Smooth muscle cell (in vitro differentiated cells): ENCODE results near the gene GNAT1. TPM values are rescaled to one million over a fixed set of nuclear protein-coding genes. Genes with fewer than 3 reads are reported as not detected.

ENCODE experiments used
- DNase-seq: peaks from one replicate; lab custom pipeline; 2025; ENCODE audit not compliant: unreplicated experiment; lab: John Stamatoyannopoulos, UW
- H2AFZ ChIP-seq: fragments of 200-600 bp; sonication (generic); 2 replicates; pipeline ENCODE4 v1.6.0; 2016; ENCODE audit warnings: antibody characterized with exemption, low read depth, mild to moderate bottlenecking
- H3F3A ChIP-seq: fragments of 200-600 bp; sonication (generic); 2 replicates; pipeline ENCODE4 v1.6.0; 2017; ENCODE audit warnings: antibody characterized with exemption, low read depth
- H3K27ac ChIP-seq: fragments of 200-600 bp; sonication (generic); 2 replicates; pipeline ENCODE4 v1.5.1; 2016; ENCODE audit warnings: low read depth, mild to moderate bottlenecking
- H3K27me3 ChIP-seq: fragments of 200-600 bp; sonication (generic); 2 replicates; pipeline ENCODE4 v1.6.1; 2016; ENCODE audit warnings: low read depth, mild to moderate bottlenecking
- H3K36me3 ChIP-seq: fragments of 200-600 bp; sonication (generic); 2 replicates; pipeline ENCODE4 v1.5.1; 2016; ENCODE audit warnings: low read depth
- H3K4me1 ChIP-seq: fragments of 200-600 bp; sonication (generic); 2 replicates; pipeline ENCODE4 v1.5.1; 2016; ENCODE audit warnings: low read depth
- H3K4me2 ChIP-seq: fragments of 200-600 bp; sonication (generic); 2 replicates; pipeline ENCODE4 v1.6.0; 2016; ENCODE audit warnings: mild to moderate bottlenecking
- H3K4me3 ChIP-seq: fragments of 200-600 bp; sonication (generic); 2 replicates; pipeline ENCODE4 v1.5.1; 2016; ENCODE audit warnings: mild to moderate bottlenecking
- H3K79me2 ChIP-seq: fragments of 200-600 bp; sonication (generic); 2 replicates; pipeline ENCODE4 v1.6.0; 2016; ENCODE audit warnings: low read depth, mild to moderate bottlenecking
- H3K9ac ChIP-seq: fragments of 200-600 bp; sonication (generic); 2 replicates; pipeline ENCODE4 v1.6.0; 2016; ENCODE audit warnings: low read depth
- H3K9me3 ChIP-seq: fragments of 200-600 bp; sonication (generic); replicated peaks from 2 replicates; pipeline ENCODE4 v1.5.1; 2016; ENCODE audit warnings: low read depth
- H4K20me1 ChIP-seq: fragments of 200-600 bp; sonication (generic); 2 replicates; pipeline ENCODE4 v1.6.0; 2016; ENCODE audit warnings: low read depth
- WGBS: methylation state at CpG from one replicate; pipeline ENCODE4 v1.1.7; 2016; ENCODE audit warnings: low lambda C conversion rate; 5-methylcytosine and 5-hydroxymethylcytosine counted together
- polyA plus RNA-seq: library from polyadenylated mRNA; unstranded; fragments of >200 nt; fragmentation: Nextera tagmentation; extraction: Ambion mirVana; gene quantifications from 2 replicates; pipeline ENCODE4 v1.2.1, GENCODE V29; 2016
- total RNA-seq: library from RNA; depleted of rRNA; stranded (reverse); fragments of >200 nt; gene quantifications from 2 replicates; pipeline ENCODE4 v1.2.3, GENCODE V29; 2014
- TF ChIP-seq, protein P1 (sequence below): fragments of 200-600 bp; sonication (generic); IDR thresholded peaks from 2 replicates; pipeline ENCODE4 v1.5.1; 2017; ENCODE audit warnings: borderline replicate concordance, mild to moderate bottlenecking, antibody characterized with exemption; ENCODE audit not compliant: insufficient read depth, poor library complexity, severe bottlenecking

Gene GNAT1
- total and polyA plus RNA-seq, 2 experiments from 2014 or later: not detected

DNA sequence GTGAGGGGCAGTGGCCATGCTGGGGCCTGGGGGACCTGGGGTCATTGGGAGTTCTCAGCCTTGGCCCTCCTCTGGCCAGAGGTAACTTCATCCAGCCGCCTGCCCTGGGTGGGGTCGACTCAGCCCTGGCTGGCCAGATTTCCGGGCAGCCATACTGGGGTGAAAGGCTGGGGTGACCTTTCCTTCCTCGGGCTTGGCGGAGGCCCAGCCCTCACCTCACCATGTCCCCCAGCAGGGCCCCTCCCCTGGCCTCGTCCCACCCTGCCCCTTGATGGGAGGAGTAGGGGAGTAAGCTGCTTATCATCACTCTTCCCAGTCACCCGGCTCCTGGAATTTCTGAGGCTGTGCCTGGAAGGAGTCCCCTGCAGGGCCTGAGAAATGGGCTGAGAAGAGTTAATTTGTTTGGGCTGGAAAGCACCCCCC lies 30.8 kb upstream of the GNAT1 start:
- H3K9ac ChIP-seq: no peak overlapping the region
- H3K4me1 ChIP-seq: peaks cover 26% of the 10 kb centered on the region
- no peaks in the 10 kb centered on the region for H3K79me2 ChIP-seq

DNA sequence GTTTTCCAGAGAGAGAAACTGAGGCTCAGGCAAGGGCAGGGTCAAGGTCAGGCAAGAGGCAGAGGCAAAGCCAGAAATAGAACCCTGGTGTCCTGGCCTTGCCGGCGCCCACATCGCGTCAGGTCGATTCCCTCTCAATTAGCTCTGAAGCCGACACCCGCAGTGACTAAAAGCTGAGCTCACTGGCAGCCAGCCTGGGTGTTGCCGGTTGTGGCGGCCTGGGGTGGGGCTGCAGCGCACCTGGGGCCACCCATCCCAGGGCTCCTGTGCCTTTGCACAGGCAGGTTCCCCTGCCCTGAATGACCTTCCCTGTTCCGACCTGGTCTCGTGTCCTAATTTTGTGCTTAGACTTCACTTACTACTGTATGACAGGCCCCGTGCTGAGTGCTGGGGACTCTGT lies 30.1 kb upstream of the GNAT1 start:
- no peak overlapping the region for H3K27ac ChIP-seq
- H3K4me1 ChIP-seq: peaks cover 25% of the 10 kb centered on the region
- no peak overlapping the region for H3K4me2 ChIP-seq
- H4K20me1 ChIP-seq: peaks cover 26% of the 10 kb centered on the region
- no peak overlapping the region for H3K4me3 ChIP-seq
- H3K9me3 ChIP-seq: no peaks in the 10 kb centered on the region
- WGBS: 85% methylated on average over 13 of the region's 13 CpGs
- TF ChIP-seq, protein P1, sequence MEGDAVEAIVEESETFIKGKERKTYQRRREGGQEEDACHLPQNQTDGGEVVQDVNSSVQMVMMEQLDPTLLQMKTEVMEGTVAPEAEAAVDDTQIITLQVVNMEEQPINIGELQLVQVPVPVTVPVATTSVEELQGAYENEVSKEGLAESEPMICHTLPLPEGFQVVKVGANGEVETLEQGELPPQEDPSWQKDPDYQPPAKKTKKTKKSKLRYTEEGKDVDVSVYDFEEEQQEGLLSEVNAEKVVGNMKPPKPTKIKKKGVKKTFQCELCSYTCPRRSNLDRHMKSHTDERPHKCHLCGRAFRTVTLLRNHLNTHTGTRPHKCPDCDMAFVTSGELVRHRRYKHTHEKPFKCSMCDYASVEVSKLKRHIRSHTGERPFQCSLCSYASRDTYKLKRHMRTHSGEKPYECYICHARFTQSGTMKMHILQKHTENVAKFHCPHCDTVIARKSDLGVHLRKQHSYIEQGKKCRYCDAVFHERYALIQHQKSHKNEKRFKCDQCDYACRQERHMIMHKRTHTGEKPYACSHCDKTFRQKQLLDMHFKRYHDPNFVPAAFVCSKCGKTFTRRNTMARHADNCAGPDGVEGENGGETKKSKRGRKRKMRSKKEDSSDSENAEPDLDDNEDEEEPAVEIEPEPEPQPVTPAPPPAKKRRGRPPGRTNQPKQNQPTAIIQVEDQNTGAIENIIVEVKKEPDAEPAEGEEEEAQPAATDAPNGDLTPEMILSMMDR: no peak
- DNase-seq: no peak
- no peaks in the 10 kb centered on the region for H3K79me2 ChIP-seq
- no peaks in the 10 kb centered on the region for H3K36me3 ChIP-seq
- H3F3A ChIP-seq: no peaks in the 10 kb centered on the region
- H3K27me3 ChIP-seq: peaks cover 8% of the 10 kb centered on the region
- no peak overlapping the region for H2AFZ ChIP-seq
- H3K9ac ChIP-seq: no peak overlapping the region

More for the DNA sequence above, 30.8 kb upstream of the GNAT1 start:
- no peak overlapping the region for H3K4me2 ChIP-seq
- H3K4me3 ChIP-seq: no peak overlapping the region
- H3K27ac ChIP-seq: no peak overlapping the region
- H4K20me1 ChIP-seq: peaks cover 24% of the 10 kb centered on the region
- no peaks in the 10 kb centered on the region for H3K9me3 ChIP-seq
- WGBS: 82% methylated on average over 7 of the region's 7 CpGs
- H3K27me3 ChIP-seq: peaks cover 16% of the 10 kb centered on the region
- TF ChIP-seq, protein P1: no peak
- no peak for DNase-seq
- H3F3A ChIP-seq: no peaks in the 10 kb centered on the region
- H3K36me3 ChIP-seq: no peaks in the 10 kb centered on the region
- no peak overlapping the region for H2AFZ ChIP-seq

DNA sequence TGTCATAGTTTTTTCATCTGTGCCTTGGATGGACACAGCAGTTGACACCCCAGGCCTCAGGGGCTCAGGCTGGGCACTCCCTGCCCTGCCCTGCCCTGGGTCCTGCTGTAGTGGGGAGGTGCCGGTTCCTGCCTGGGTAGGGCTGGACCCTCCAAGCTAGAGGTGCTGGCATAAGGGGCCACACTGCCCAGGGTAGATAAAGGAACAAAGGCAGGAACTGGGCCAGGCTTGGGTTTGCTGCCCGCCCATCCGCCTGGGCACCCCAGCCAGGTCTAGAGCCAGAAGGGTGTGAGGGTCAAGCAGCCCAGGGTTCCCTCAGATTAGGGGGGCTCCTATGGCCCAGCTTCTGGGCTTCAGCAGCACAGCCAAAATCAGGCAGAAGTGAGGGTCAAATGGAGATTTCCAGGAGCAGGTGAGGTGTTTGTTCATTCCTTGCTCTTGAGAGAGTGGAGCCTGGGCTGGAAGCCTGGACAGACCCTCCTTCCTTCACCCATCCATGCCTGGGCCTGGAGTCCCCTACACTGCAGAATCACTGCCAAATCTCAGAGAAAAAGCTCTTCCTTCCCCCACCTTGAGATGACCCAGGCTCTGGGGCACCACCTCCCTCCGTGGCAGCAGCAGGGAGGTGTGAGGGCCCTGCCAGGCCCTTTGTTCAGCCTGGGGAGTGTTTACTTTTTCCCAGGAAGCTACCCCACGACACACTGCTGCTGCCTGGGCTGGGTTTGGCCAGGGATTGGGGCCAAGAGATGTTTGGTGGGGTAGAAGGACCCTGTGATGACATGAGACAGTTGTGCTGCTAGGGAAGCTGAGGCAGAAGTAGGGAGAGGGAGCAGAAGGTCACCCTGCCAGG lies 29.2 kb upstream of the GNAT1 start:
- H3K27ac ChIP-seq: no peak overlapping the region
- no peak for DNase-seq
- H3K4me2 ChIP-seq: no peak overlapping the region
- no peak overlapping the region for H3K4me3 ChIP-seq
- no peaks in the 10 kb centered on the region for H3K9me3 ChIP-seq
- TF ChIP-seq, protein P1: no peak
- H3K27me3 ChIP-seq: peaks cover 3% of the 10 kb centered on the region
- peaks cover 25% of the 10 kb centered on the region for H3K4me1 ChIP-seq
- no peak overlapping the region for H3K9ac ChIP-seq
- H3K36me3 ChIP-seq: no peaks in the 10 kb centered on the region
- no peak overlapping the region for H2AFZ ChIP-seq
- peaks cover 34% of the 10 kb centered on the region for H4K20me1 ChIP-seq
- no peaks in the 10 kb centered on the region for H3F3A ChIP-seq
- no peaks in the 10 kb centered on the region for H3K79me2 ChIP-seq
- WGBS: 93% methylated on average over 5 of the region's 5 CpGs
